Neural progenitor cell (in vitro differentiated cells): ENCODE data around the gene TADA2A.

ENCODE experiments used
- EZH2 ChIP-seq: fragments of 200-600 bp; sonication (generic); IDR thresholded peaks from 2 replicates; pipeline ENCODE4 v1.6.1; 2017; ENCODE audit warnings: antibody characterized with exemption, mild to moderate bottlenecking, moderate library complexity
- EZH2phosphoT487 ChIP-seq: fragments of 200-600 bp; sonication (generic); IDR thresholded peaks from 2 replicates; pipeline ENCODE4 v1.6.1; 2017; ENCODE audit warnings: antibody characterized with exemption
- TF ChIP-seq, protein P1 (sequence below): fragments of 200-600 bp; sonication (generic); IDR thresholded peaks from 2 replicates; pipeline ENCODE4 v1.5.1; 2017; ENCODE audit warnings: antibody characterized with exemption, mild to moderate bottlenecking

DNA sequence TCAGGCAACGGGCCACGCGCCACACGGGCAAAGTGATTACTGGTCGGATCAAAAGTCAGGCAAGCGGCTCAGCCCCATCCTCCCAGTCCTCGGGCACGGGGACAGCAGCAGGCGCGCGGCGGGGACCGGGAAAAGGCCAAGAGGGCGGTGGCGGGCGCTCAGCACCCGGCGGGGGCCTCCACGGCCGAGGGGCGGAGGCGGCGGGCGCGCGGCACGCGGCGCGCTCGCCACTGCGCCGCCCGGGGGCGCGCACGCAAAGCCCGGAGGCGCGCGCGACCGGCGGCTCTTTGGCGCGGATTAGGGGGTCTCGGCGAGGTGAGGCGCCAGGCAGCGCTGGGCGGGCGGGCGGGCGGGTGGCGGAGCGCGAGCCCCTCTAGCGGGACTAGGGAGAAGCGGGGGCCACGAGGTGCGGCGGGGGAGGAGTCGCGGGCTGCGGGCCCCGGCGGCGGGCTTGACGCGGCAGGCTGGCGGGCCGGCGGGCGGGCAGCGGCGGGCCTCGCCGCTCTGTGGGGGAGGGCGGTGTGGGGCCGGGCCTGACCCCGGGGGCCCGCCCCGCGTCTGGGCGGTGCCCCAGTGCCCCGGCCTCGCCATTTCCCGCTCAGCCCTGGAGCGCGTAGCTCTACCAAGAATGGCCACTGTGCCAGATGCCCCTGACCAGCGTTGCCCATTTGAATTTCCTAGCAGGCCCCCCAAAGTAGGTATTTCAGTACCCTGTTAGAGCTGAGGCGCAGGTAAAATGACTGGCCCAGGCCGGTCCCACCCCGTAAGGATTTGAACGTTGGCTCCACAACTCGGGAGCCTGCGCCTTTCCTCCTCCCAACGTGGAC lies at the start of gene TADA2A, which contains the start of gene ACACA:
- TF ChIP-seq, protein P1, sequence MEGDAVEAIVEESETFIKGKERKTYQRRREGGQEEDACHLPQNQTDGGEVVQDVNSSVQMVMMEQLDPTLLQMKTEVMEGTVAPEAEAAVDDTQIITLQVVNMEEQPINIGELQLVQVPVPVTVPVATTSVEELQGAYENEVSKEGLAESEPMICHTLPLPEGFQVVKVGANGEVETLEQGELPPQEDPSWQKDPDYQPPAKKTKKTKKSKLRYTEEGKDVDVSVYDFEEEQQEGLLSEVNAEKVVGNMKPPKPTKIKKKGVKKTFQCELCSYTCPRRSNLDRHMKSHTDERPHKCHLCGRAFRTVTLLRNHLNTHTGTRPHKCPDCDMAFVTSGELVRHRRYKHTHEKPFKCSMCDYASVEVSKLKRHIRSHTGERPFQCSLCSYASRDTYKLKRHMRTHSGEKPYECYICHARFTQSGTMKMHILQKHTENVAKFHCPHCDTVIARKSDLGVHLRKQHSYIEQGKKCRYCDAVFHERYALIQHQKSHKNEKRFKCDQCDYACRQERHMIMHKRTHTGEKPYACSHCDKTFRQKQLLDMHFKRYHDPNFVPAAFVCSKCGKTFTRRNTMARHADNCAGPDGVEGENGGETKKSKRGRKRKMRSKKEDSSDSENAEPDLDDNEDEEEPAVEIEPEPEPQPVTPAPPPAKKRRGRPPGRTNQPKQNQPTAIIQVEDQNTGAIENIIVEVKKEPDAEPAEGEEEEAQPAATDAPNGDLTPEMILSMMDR = no peak
- TF ChIP-seq EZH2 (no peak), EZH2phosphoT487 (no peak)
